ENCODE measurements around the gene CMSS1.
"Not testable (repeated sequence)": the region's sequence is repeated elsewhere in the genome, so short reads cannot be mapped to it uniquely, and the experiment has no call there.

CMSS1 gene

DNA sequence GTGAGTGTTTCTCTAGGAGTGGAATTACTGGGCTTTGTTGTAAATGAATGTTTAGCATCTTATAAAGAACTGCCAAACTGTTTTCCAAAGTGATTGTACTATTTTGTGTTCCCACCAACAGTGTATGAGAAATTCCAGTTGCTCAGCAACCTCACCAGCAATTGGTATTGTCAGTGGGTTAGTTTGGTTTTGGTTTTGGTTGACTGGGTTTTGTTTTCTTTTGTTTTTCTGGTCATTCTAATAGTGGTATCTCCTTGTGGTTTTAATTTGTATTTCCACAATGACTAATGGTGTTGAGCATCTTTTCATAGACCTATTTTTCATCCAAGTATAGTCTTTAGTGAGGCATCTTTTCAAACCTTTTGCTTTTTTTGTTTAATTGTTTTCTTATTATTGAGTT is 269.5 kb downstream of the CMSS1 start:
- no peak overlapping the region for H3K4me3 Mint-ChIP-seq
- peaks cover 8% of the 10 kb centered on the region for H3K36me3 Mint-ChIP-seq
- H3K4me1 Mint-ChIP-seq, result peaks cover 6% of the 10 kb centered on the region
- H3K27ac Mint-ChIP-seq, result no peak overlapping the region
- H3K27me3 Mint-ChIP-seq, result no peaks in the 10 kb centered on the region
- H3K9me3 Mint-ChIP-seq, result no peaks in the 10 kb centered on the region

DNA sequence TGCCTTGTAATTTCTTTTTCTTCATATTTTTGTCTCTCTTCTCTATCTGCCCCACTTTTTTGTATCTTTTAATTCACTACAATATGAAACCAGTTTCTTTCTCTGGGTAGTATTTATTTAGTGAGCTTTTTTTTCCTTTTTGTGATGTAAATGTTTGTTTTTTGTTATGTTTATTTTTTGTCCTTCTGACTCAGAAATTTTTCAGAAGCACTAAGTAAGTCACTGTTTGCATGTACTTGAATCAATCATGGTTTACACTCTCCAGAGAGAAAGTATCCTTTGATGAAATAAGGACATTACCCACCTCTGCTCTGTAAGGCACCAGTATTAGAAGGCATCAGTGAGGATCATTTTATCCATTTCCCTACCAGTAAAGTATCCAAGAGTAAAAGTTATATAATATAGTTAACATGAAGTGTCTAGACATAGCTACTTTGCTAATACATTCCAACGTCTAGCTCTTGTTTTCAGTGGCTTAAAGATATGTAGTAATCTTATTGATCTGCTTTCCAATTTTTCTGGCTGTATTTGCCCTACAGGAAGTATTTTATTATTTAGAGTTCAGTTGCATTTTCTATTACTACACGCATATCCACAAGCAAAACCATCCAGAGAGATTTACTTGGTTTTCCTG is 271.2 kb downstream of the CMSS1 start:
- H3K9me3 Mint-ChIP-seq, result no peaks in the 10 kb centered on the region
- H3K27me3 Mint-ChIP-seq, result no peaks in the 10 kb centered on the region
- H3K4me1 Mint-ChIP-seq, result peaks cover 6% of the 10 kb centered on the region
- no peak overlapping the region for H3K4me3 Mint-ChIP-seq
- peaks cover 4% of the 10 kb centered on the region for H3K36me3 Mint-ChIP-seq
- no peak overlapping the region for H3K27ac Mint-ChIP-seq

- Mint-ChIP-seq H3K27me3 (no peaks in the 10 kb centered on the region), H3K9me3 (no peaks in the 10 kb centered on the region), H3K36me3 (peaks cover 8% of the 10 kb centered on the region), H3K4me1 (peaks cover 6% of the 10 kb centered on the region), H3K27ac (no peak overlapping the region), H3K4me3 (no peak overlapping the region)
Observed at GRCh38 chr3:100089812-100090668, 272.4 kb downstream of the CMSS1 start.

- Mint-ChIP-seq H3K4me3 (no peak overlapping the region), H3K27me3 (no peaks in the 10 kb centered on the region), H3K9me3 (no peaks in the 10 kb centered on the region), H3K27ac (no peak overlapping the region), H3K36me3 (peaks cover 10% of the 10 kb centered on the region), H3K4me1 (peaks cover 6% of the 10 kb centered on the region)
Observed at GRCh38 chr3:100090669-100091005, 273.0 kb downstream of the CMSS1 start.

DNA sequence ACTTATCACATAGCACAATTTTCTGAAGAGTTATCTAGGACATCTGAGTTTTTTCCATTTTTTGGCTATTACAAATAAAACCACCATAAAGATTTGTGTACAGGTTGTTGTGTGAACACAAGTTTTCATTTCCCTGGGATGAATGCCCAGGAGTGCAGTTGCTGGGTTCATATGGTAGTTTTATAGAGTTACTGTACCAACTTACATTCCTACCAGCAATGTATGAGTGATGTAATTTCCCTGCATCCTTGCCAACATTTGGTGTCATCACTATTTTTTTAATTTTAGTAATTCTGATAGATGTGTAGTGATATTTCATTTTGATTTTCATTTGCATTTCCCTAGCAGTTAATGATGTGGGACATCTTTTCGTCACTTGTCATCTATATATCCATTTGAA is 276.2 kb downstream of the CMSS1 start:
- peak overlapping the region; percentile 8 for H3K27ac Mint-ChIP-seq

GRCh38 chr3:100096286-100096685 is 278.6 kb downstream of the CMSS1 start:
- not testable (repeated sequence) for H3K4me3 Mint-ChIP-seq, H3K27ac Mint-ChIP-seq, H3K9me3 Mint-ChIP-seq, H3K4me1 Mint-ChIP-seq, H3K27me3 Mint-ChIP-seq
- H3K36me3 Mint-ChIP-seq, result peaks cover 19% of the 10 kb centered on the region

More for the DNA sequence above, 276.2 kb downstream of the CMSS1 start:
- no peaks in the 10 kb centered on the region for H3K9me3 Mint-ChIP-seq
- H3K4me1 Mint-ChIP-seq, result no peaks in the 10 kb centered on the region
- H3K36me3 Mint-ChIP-seq, result peaks cover 7% of the 10 kb centered on the region
- H3K27me3 Mint-ChIP-seq, result no peaks in the 10 kb centered on the region
- H3K4me3 Mint-ChIP-seq, result no peak overlapping the region

DNA sequence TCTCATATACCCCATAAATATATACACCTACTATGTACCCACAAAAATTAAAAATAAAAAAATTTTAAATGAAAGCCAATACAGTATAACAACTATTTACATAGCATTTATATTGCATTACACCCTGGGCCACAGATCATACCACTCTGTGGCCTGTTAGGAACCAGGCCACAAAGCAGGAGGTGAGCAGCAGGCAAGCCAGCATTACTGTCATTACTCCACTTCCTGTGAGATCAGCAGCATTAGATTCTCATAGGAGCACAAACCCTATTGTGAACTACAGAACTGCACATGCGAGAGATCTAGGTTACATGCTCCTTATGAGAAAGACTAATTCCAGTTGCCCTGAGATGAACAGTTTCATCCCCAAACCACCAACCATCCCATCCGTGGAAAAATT is 279.2 kb downstream of the CMSS1 start:
- Mint-ChIP-seq H3K27me3 (no peaks in the 10 kb centered on the region), H3K36me3 (peaks cover 19% of the 10 kb centered on the region), H3K4me3 (no peak overlapping the region), H3K9me3 (no peaks in the 10 kb centered on the region), H3K4me1 (no peaks in the 10 kb centered on the region), H3K27ac (no peak overlapping the region)

DNA sequence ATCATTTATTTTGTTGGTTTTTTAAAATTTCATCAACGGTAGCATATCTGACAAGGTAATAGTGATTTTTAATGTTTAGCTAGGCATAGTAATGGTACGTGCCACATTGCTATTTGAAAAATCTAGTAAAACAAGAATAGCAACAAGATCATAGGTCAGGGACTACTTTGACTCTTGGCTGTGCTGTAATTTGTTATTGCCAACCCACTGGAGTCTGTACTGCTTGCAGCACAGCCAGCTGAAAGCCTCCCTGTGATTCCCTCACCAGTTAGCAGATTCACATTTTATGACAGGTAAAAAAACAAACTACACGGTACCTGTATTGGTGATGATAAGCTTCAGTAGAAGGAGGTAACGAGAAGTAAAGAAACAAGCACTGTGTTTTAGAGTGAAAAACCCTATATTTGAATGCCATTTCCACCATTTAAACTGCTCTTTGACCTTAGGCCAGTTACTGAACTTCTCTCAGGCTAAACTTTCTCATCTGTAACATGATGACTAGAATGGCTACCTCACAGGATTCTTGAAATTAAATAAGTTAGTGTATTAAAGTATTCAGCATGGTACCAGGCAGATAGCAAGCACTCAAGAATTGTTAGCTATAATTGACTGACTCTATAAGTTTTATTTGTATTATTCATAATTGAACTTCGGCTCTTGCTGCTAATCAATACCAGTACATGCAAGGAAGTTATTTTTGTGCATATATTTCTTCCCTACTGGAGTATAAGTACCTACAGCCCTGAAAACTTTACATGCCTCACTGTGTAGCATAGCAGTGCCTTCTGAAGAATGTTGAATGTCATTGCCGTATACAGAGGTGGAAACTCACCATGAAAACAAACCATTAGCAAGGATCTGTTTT is 280.5 kb downstream of the CMSS1 start:
- no peaks in the 10 kb centered on the region for H3K9me3 Mint-ChIP-seq
- H3K36me3 Mint-ChIP-seq, result peaks cover 21% of the 10 kb centered on the region
- H3K27me3 Mint-ChIP-seq, result no peaks in the 10 kb centered on the region
- no peak overlapping the region for H3K4me3 Mint-ChIP-seq
- no peak overlapping the region for H3K27ac Mint-ChIP-seq
- H3K4me1 Mint-ChIP-seq, result no peaks in the 10 kb centered on the region

DNA sequence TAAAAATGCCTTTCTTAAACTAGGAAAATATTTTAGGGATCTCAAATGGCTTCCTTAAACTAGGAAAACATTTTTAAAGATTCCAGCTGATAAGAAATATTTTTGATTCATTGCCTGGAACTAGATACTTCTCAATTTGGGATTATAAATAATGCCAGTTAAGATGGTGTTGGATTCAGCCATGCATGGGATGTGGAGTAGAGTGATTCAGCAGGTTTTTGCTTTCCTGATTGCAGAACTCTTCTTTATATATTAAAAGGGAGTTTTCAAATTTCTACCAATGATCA is 281.1 kb downstream of the CMSS1 start:
- H3K27me3 Mint-ChIP-seq, result no peaks in the 10 kb centered on the region
- no peaks in the 10 kb centered on the region for H3K4me1 Mint-ChIP-seq
- H3K36me3 Mint-ChIP-seq, result peaks cover 21% of the 10 kb centered on the region
- no peak overlapping the region for H3K4me3 Mint-ChIP-seq
- no peak overlapping the region for H3K27ac Mint-ChIP-seq
- H3K9me3 Mint-ChIP-seq, result no peaks in the 10 kb centered on the region

GRCh38 chr3:100099621-100100020 is 282.0 kb downstream of the CMSS1 start:
- H3K4me3 Mint-ChIP-seq, result no peak overlapping the region
- no peak overlapping the region for H3K27ac Mint-ChIP-seq
- H3K27me3 Mint-ChIP-seq, result no peaks in the 10 kb centered on the region
- H3K4me1 Mint-ChIP-seq, result peaks cover under 1% of the 10 kb centered on the region
- H3K9me3 Mint-ChIP-seq, result no peaks in the 10 kb centered on the region
- H3K36me3 Mint-ChIP-seq, result peaks cover 18% of the 10 kb centered on the region

GRCh38 chr3:100100425-100100824 is 282.8 kb downstream of the CMSS1 start:
- Mint-ChIP-seq H3K36me3 (peaks cover 16% of the 10 kb centered on the region), H3K27ac (no peak overlapping the region), H3K4me3 (no peak overlapping the region), H3K27me3 (no peaks in the 10 kb centered on the region), H3K9me3 (no peaks in the 10 kb centered on the region), H3K4me1 (peaks cover 9% of the 10 kb centered on the region)

GRCh38 chr3:100102757-100103156 is 285.1 kb downstream of the CMSS1 start:
- Mint-ChIP-seq H3K27me3 (no peaks in the 10 kb centered on the region), H3K4me1 (peaks cover 20% of the 10 kb centered on the region), H3K9me3 (no peaks in the 10 kb centered on the region), H3K27ac (no peak overlapping the region), H3K4me3 (no peak overlapping the region), H3K36me3 (peaks cover 14% of the 10 kb centered on the region)

GRCh38 chr3:100103558-100104441 is 286.1 kb downstream of the CMSS1 start:
- Mint-ChIP-seq H3K9me3 (no peaks in the 10 kb centered on the region), H3K4me3 (no peak overlapping the region), H3K36me3 (peaks cover 14% of the 10 kb centered on the region), H3K27ac (no peak overlapping the region), H3K27me3 (no peaks in the 10 kb centered on the region), H3K4me1 (peaks cover 20% of the 10 kb centered on the region)

DNA sequence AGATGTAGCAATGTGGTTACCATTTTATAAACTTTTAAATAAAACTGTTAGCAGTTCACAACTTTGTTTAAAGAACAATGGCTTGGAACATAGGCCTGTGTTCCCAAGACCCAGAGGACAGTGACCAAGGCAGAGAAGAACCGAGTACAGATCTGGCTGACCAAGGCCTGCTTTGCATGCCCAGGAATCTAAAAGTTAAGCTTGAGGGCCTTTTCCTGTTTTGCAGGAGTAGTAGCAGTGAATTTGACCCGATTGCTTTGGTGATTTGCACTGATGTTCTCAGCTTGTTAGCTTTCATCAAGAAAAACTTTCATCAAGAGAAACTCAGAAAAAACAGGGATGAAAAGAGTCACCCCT is 286.8 kb downstream of the CMSS1 start:
- Mint-ChIP-seq H3K9me3 (no peaks in the 10 kb centered on the region), H3K27me3 (no peaks in the 10 kb centered on the region), H3K27ac (no peak overlapping the region), H3K36me3 (peaks cover 14% of the 10 kb centered on the region), H3K4me3 (no peak overlapping the region), H3K4me1 (peaks cover 20% of the 10 kb centered on the region)

DNA sequence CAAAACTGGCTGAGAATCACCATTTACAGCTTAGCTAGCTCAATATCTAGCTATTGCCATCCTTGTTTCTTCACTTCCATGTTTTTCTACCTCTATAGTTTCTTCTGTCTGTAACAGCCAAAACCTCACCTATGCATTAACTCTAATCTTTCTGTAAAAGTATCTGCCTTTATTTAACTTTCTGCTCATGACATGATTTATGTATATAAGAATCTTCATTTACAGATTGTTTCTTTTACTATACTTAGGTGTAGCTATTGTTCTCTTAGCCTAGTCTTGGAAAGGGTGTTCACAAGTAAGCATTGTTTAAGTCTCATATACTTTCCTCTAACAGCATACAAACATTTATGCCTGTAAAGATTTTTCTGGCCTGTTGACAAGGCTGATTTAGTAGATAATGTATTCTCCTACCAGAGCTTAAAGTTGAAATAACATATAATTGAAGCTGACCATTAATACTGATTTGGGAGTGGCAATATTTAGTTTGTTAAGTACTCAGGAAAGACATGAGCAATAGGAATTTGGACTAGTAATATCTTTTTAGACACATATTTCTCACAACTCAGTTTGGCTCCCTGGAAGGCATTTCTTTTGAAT is 287.3 kb downstream of the CMSS1 start:
- Mint-ChIP-seq H3K4me3 (no peak overlapping the region), H3K27me3 (no peaks in the 10 kb centered on the region), H3K9me3 (no peaks in the 10 kb centered on the region), H3K4me1 (peaks cover 20% of the 10 kb centered on the region), H3K27ac (peak overlapping the region; percentile 92), H3K36me3 (peaks cover 10% of the 10 kb centered on the region)

All from activated naive CD4-positive, alpha-beta T cell treated with anti-CD3 and anti-CD28 coated beads, Interleukin-2, amount 50 U/mL, for 24 hours (primary cell).